D721Med (cell line): Measurements from ENCODE around the gene ZMAT5.

Source experiments
- DNase-seq: peaks from one replicate; pipeline ENCODE4 v3.0.0; 2011; ENCODE audit warnings: low spot score; ENCODE audit not compliant: insufficient read length
- FAIRE-seq: peaks from 2 replicates; lab custom pipeline; 2011; peaks lifted over from hg19 to GRCh38; lab: Jason Lieb, UNC
- TF ChIP-seq, protein P1 (sequence below): IDR thresholded peaks from 2 replicates; pipeline ENCODE4 v1.5.1; 2012; ENCODE audit warnings: mild to moderate bottlenecking, control low read depth; ENCODE audit not compliant: insufficient read depth; ENCODE audit errors: missing control alignments

The ZMAT5 gene

DNA sequence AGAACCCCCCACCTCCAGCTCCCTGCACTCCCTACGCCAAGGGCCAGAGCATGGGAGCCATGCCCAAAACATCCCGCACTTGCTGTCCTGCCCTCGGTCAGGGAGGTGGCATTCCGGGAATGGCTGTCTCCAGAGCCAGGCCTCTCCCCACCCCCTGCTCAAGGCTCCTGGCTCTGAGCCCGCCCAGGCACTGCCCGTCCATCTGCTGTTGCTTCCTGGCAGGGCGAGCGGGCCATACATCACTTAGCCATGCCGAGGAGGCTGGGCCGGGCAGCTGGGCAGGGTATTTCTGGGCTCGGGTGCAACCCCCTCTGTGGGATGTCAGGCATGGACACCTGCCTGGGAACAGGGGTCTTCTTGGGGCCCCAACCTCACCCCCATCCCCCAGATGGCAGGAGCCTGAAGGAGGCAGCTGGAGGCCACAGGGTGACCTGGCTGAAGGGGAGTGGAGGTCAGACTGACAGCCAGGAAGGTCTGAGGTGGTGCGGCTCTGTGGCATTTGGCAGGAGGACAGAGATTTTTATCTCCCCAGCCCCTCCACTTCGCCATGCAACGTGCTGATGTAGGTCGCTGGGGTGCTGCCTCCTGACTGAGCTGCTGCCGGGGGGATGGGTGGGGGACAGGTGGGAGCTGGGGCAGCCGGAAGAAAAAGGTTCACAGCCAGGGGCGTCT, 55.7 kb downstream of the ZMAT5 start:
- FAIRE-seq (no peak), DNase-seq (no peak)
- TF ChIP-seq, protein P1, sequence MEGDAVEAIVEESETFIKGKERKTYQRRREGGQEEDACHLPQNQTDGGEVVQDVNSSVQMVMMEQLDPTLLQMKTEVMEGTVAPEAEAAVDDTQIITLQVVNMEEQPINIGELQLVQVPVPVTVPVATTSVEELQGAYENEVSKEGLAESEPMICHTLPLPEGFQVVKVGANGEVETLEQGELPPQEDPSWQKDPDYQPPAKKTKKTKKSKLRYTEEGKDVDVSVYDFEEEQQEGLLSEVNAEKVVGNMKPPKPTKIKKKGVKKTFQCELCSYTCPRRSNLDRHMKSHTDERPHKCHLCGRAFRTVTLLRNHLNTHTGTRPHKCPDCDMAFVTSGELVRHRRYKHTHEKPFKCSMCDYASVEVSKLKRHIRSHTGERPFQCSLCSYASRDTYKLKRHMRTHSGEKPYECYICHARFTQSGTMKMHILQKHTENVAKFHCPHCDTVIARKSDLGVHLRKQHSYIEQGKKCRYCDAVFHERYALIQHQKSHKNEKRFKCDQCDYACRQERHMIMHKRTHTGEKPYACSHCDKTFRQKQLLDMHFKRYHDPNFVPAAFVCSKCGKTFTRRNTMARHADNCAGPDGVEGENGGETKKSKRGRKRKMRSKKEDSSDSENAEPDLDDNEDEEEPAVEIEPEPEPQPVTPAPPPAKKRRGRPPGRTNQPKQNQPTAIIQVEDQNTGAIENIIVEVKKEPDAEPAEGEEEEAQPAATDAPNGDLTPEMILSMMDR = no peak

GRCh38 chr22:29710193-29710592, 56.6 kb downstream of the ZMAT5 start:
- TF ChIP-seq, protein P1 = no peak
- FAIRE-seq = no peak
- DNase-seq = no peak

DNA sequence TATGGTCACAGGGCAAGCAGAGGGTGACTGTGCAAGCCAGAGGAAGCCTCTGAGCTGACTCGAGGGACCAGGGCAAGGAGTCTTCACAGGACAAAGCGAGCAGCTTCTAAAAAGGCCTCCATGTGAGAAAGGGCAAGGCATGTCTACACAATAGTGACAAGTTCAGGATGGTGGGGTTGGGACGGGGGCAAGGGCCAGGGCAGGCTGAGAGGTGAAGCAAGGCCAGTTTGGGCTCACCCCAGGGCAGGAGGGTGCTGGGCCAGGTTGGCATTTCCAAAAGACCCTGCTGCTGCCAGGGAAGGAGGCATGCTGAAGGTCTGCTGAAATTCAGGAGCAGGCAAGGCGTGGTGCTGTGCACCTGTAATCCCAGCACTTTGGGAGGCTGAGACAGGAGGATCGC, 59.3 kb downstream of the ZMAT5 start:
- DNase-seq = no peak
- no peak for FAIRE-seq
- TF ChIP-seq, protein P1 = no peak

GRCh38 chr22:29707010-29707409, 59.8 kb downstream of the ZMAT5 start:
- FAIRE-seq = no peak
- DNase-seq = no peak
- TF ChIP-seq, protein P1 = no peak

- DNase-seq (no peak), FAIRE-seq (no peak)
- TF ChIP-seq, protein P1 = no peak
These were observed 60.3 kb downstream of the ZMAT5 start for GRCh38 chr22:29706486-29706885.

DNA sequence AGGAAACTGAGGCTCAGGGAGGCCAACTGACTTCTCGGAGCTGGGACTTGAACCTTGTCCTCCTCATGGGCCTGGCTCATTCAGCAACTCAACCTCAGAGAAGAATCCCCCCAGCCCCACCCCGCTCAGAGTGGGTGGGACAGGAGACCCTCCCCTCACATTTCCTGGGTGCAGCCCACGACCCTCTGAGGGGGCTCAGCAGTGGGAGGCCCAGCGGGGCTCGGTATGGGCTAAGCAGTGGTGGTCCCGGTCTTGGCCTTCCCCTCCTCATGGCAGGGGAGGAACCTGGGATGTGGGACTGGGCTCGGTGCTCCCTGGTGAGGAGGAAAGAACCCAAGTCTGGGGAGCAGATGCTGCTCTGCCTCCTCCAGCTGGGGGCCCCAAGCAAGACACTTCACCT, 61.2 kb downstream of the ZMAT5 start:
- TF ChIP-seq, protein P1 = no peak
- no peak for DNase-seq
- FAIRE-seq = no peak

DNA sequence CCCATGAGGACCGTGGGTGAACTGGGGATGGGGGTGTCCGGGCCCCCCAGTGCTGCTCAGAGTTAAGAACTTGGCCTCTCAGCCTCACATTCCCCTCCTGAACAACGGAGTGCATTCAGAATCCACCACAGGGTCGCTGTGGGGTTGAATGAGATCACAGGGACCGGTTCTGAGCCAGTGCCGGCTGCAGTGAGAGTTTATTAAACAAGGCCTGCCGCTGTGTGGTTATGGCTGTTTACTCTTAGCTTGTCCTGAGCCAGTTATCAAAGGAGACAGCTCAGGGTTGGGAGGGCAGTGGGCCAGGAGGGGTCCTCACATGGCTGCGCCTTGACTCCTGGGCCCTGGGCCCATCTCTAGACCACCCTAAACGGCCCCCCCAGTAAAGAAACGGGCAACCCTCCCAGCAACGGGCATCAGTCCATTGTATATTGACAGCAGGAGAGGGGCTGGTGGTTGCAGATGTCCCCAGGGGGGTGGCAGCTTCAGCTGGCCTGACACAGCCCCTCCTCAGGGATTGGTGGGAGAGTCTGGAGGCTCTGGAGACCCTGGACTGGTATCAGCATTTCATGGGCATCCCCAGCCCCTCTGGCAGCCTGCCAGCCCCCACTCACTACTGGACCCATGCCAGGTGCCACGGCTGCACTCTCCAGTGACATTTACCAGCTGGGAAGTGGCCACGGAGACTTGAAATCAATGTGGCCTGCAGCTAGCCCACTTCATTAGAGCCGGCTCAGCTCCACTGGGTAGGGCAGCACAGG, 62.1 kb downstream of the ZMAT5 start:
- DNase-seq = no peak
- TF ChIP-seq, protein P1 = no peak
- FAIRE-seq = no peak
